UCSD-AML1 (cell line): Measurements from ENCODE around the gene MAPK8.
A peak's percentile ranks its signal among the peaks of the same experiment; 100 is the strongest.

Experiments
- DNase-seq: peaks from one replicate; lab custom pipeline; 2025; ENCODE audit not compliant: unreplicated experiment; lab: John Stamatoyannopoulos, UW

MAPK8 gene

DNA sequence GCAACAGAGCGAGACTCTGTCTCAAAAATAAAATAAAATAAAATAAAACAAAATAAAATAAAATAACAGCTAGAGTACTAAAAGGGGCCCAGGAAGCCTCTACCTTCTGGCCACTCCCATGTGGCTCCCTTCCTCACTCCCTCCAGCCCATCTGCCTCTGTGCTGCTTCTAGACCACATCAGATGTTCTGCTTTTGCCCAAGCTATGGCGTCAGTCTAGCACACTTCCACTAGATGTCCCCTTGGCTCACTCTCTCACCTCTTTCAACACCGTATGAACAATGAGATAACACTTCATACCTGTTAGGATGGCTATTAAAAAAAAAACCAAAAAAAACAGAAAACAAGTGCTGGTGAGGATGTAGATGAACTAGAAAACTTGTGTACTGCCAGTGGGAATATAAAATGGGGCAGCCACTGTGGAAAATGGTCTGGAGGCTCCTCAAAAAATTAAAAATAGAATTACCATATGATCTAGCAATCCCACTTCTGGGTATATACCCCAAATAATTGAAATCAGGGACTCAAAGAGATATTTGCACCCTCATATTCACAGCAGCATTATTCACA is 166.1 kb downstream of the MAPK8 start:
- no peak for DNase-seq

DNA sequence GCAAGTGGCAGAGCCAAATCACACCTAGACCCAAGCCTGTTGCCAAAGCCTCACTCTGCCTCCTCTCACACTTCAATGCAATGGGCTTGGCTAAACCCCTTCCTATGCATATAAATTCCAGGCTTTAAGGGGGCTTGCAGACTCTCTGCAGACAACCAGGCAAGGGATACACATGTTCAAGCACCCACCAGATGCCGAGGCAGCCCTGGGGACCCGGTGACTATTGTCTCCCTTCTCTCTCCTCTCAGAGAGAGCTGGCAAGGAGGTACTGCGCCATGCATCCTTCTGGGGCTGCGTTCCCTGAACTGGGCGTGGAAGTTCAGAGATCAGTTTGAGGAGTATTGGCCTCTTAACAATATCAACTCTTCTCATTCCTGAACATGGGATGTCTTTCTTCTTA is 167.2 kb downstream of the MAPK8 start:
- no peak for DNase-seq

DNA sequence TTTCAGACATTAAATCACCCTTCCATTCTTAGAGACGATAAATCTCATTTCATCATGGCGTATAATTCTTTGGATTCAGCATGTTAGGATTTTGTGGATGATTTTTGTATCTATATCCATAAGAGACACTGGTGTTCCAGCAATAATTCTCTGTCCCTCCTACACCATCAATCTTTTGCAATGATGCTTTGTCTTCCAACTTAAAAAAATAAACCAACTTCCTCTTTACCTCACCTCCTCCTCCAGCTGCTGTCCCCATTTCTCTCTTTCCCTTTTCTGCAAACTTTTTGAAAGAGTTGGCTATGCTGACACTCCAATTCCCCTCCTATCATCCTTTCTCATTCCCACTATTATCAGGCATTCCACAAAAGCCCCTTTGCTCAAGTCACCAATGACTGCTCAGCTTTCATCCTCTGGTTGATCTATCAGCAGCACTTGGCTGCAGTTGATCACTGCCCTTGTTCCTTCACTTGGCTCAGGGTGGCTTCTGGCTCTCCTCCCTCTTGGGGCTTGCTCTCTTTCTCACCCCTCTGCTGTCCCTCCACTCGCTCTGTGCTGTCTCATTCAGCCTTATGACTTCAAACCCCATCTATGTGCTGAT is 168.4 kb downstream of the MAPK8 start:
- DNase-seq = no peak

- no peak for DNase-seq
Measured at GRCh38 chr10:48475943-48476278, 169.4 kb downstream of the MAPK8 start.

- DNase-seq = peak; percentile 38
Measured at GRCh38 chr10:48476279-48476982, 170.0 kb downstream of the MAPK8 start.

DNA sequence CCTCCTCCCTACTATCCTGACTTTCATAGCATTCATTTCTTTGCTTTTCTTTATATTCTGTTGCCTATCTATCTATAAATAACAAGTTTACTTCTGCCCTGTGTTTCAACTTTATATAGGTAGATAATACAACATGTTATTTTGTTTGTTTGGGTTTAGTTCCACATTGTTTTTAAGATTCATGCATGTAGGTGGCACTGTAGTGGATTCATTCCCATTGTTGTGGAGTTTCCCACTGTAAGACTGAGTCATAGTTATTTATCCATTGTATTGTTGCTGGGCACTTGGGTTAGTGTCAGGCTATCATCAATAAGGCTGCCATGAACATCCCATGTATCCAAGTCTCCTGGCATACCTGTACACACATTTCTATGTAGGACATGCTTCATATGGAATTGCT is 170.7 kb downstream of the MAPK8 start:
- no peak for DNase-seq

DNA sequence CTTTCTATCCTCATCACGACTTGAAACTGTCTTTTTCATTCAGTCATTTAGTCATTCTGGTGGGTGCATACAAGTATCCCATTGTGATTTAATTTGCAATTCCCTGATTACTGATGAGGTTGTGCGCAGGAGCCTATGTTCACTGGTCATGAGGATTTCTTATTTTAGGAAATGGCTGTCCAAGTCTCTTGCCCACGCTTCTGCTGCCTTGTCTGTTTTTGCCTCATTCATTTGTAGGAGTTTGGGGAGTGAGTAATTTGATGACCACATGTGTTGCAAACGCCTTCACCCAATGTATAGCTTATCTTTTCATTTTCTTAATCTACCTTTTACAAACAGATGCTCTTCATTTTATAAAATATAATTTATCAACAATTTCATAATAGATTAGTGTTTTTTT is 171.1 kb downstream of the MAPK8 start:
- no peak for DNase-seq

GRCh38 chr10:48478469-48478868 is 172.0 kb downstream of the MAPK8 start:
- DNase-seq = no peak

GRCh38 chr10:48478980-48479811 is 172.7 kb downstream of the MAPK8 start:
- peak; percentile 58 for DNase-seq

- DNase-seq = peak; percentile 52
Measured at GRCh38 chr10:48480397-48481374, 174.2 kb downstream of the MAPK8 start.

- no peak for DNase-seq
Measured at GRCh38 chr10:48481385-48481784, 174.9 kb downstream of the MAPK8 start.

GRCh38 chr10:48482207-48482606 is 175.7 kb downstream of the MAPK8 start:
- DNase-seq = no peak

DNA sequence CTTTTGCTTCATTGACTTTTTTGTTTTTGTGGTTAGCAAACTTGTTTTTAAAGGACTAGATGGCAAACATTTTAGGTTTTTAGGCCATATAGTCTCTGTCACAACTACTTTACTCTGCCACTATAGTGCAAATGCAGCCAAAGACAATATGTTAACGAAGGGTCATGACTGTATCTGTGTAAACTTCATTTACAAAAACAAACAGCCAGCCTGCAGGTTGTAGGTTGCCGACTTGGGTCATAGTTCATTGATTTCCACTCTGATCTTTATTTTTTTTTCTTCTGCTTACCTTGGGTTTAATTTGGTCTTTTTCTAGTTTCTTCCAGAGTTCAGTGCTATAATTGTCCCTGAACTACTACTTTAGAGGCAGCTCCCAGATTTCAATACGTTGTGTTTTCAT is 178.4 kb downstream of the MAPK8 start:
- no peak for DNase-seq

DNA sequence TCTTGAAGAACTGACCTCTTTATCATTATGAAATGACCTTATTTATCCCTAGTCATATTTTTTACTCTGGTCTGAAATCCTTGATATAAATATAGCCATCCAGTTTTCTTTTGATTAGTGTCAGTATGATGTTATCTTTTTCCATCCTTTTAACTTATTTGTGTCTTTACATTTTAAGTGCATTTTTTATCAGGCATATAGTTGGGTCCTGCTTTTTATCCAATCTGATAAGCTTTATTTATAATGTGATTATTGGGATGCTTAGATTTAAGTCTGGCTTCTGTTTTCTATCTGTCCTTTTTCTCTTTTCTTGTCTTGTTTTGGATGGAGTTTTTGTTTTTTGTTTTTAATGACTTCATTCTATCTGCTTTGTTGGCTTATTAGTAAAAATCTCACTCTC is 179.2 kb downstream of the MAPK8 start:
- no peak for DNase-seq

DNA sequence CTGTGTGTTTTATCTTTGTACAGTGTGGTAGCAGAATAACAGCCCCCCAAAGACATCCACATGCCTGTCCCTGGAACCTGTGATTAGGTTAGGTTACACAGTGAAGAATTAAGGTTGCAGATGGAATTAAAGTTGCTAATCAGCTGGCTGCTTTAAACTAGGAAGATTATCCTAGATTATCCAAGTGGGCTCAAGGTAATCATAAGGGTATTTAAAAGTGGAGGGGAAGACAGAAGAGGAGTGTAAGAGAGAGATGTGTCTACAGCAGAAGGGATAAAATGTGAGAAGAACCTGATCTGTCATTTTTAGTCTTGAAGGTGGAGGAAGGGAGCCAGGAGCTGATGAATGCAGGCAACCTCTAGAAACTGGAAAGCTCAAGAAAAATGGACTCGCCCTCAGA is 180.8 kb downstream of the MAPK8 start:
- no peak for DNase-seq
